Smooth muscle cell (in vitro differentiated cells): ENCODE results near the gene ITPR1. TPM values are rescaled to one million over a fixed set of nuclear protein-coding genes. Genes with fewer than 3 reads are reported as not detected.

Source experiments
- DNase-seq: peaks from one replicate; lab custom pipeline; 2025; ENCODE audit not compliant: unreplicated experiment; lab: John Stamatoyannopoulos, UW
- H2AFZ ChIP-seq: fragments of 200-600 bp; sonication (generic); 2 replicates; pipeline ENCODE4 v1.6.0; 2016; ENCODE audit warnings: antibody characterized with exemption, low read depth, mild to moderate bottlenecking
- H3F3A ChIP-seq: fragments of 200-600 bp; sonication (generic); 2 replicates; pipeline ENCODE4 v1.6.0; 2017; ENCODE audit warnings: antibody characterized with exemption, low read depth
- H3K27ac ChIP-seq: fragments of 200-600 bp; sonication (generic); 2 replicates; pipeline ENCODE4 v1.5.1; 2016; ENCODE audit warnings: low read depth, mild to moderate bottlenecking
- H3K27me3 ChIP-seq: fragments of 200-600 bp; sonication (generic); 2 replicates; pipeline ENCODE4 v1.6.1; 2016; ENCODE audit warnings: low read depth, mild to moderate bottlenecking
- H3K36me3 ChIP-seq: fragments of 200-600 bp; sonication (generic); 2 replicates; pipeline ENCODE4 v1.5.1; 2016; ENCODE audit warnings: low read depth
- H3K4me1 ChIP-seq: fragments of 200-600 bp; sonication (generic); 2 replicates; pipeline ENCODE4 v1.5.1; 2016; ENCODE audit warnings: low read depth
- H3K4me2 ChIP-seq: fragments of 200-600 bp; sonication (generic); 2 replicates; pipeline ENCODE4 v1.6.0; 2016; ENCODE audit warnings: mild to moderate bottlenecking
- H3K4me3 ChIP-seq: fragments of 200-600 bp; sonication (generic); 2 replicates; pipeline ENCODE4 v1.5.1; 2016; ENCODE audit warnings: mild to moderate bottlenecking
- H3K79me2 ChIP-seq: fragments of 200-600 bp; sonication (generic); 2 replicates; pipeline ENCODE4 v1.6.0; 2016; ENCODE audit warnings: low read depth, mild to moderate bottlenecking
- H3K9ac ChIP-seq: fragments of 200-600 bp; sonication (generic); 2 replicates; pipeline ENCODE4 v1.6.0; 2016; ENCODE audit warnings: low read depth
- H3K9me3 ChIP-seq: fragments of 200-600 bp; sonication (generic); replicated peaks from 2 replicates; pipeline ENCODE4 v1.5.1; 2016; ENCODE audit warnings: low read depth
- H4K20me1 ChIP-seq: fragments of 200-600 bp; sonication (generic); 2 replicates; pipeline ENCODE4 v1.6.0; 2016; ENCODE audit warnings: low read depth
- CTCF ChIP-seq: fragments of 200-600 bp; sonication (generic); IDR thresholded peaks from 2 replicates; pipeline ENCODE4 v1.5.1; 2017; ENCODE audit warnings: borderline replicate concordance, mild to moderate bottlenecking, antibody characterized with exemption; ENCODE audit not compliant: insufficient read depth, poor library complexity, severe bottlenecking
- WGBS: methylation state at CpG from one replicate; pipeline ENCODE4 v1.1.7; 2016; ENCODE audit warnings: low lambda C conversion rate; 5-methylcytosine and 5-hydroxymethylcytosine counted together
- polyA plus RNA-seq: library from polyadenylated mRNA; unstranded; fragments of >200 nt; fragmentation: Nextera tagmentation; extraction: Ambion mirVana; gene quantifications from 2 replicates; pipeline ENCODE4 v1.2.1, GENCODE V29; 2016
- total RNA-seq: library from RNA; depleted of rRNA; stranded (reverse); fragments of >200 nt; gene quantifications from 2 replicates; pipeline ENCODE4 v1.2.3, GENCODE V29; 2014

Gene ITPR1
- total and polyA plus RNA-seq, 2 experiments from 2014 or later: 16.4 to 28.6 TPM

GRCh38 chr3:4528819-4529600, 35.9 kb downstream of the ITPR1 start:
- WGBS: 85% methylated on average over 5 of the region's 5 CpGs
- no peaks in the 10 kb centered on the region for H3K36me3 ChIP-seq

GRCh38 chr3:4529876-4530588, 36.9 kb downstream of the ITPR1 start:
- DNase-seq: no peak
- WGBS: 82% methylated on average over 7 of the region's 7 CpGs
- Histone ChIP-seq H3K27ac (no peak overlapping the region), H2AFZ (no peak overlapping the region), H3K36me3 (no peaks in the 10 kb centered on the region), H3K9me3 (no peaks in the 10 kb centered on the region), H3F3A (peaks cover 9% of the 10 kb centered on the region), H3K79me2 (no peaks in the 10 kb centered on the region), H3K4me3 (no peak overlapping the region), H3K9ac (no peak overlapping the region), H3K4me2 (no peak overlapping the region), H4K20me1 (no peaks in the 10 kb centered on the region), H3K4me1 (peaks cover 11% of the 10 kb centered on the region), H3K27me3 (no peaks in the 10 kb centered on the region)
- TF ChIP-seq CTCF: no peak

More at GRCh38 chr3:4528819-4529600, 35.9 kb downstream of the ITPR1 start:
- no peaks in the 10 kb centered on the region for H3K27me3 ChIP-seq
- TF ChIP-seq CTCF: no peak
- H3K27ac ChIP-seq: no peak overlapping the region
- peaks cover 10% of the 10 kb centered on the region for H3K4me1 ChIP-seq
- peaks cover 5% of the 10 kb centered on the region for H3F3A ChIP-seq
- H2AFZ ChIP-seq: no peak overlapping the region
- H3K9me3 ChIP-seq: no peaks in the 10 kb centered on the region
- no peak overlapping the region for H3K4me2 ChIP-seq
- no peaks in the 10 kb centered on the region for H3K79me2 ChIP-seq
- no peak overlapping the region for H3K9ac ChIP-seq
- H4K20me1 ChIP-seq: no peaks in the 10 kb centered on the region
- no peak for DNase-seq
- H3K4me3 ChIP-seq: no peak overlapping the region

DNA sequence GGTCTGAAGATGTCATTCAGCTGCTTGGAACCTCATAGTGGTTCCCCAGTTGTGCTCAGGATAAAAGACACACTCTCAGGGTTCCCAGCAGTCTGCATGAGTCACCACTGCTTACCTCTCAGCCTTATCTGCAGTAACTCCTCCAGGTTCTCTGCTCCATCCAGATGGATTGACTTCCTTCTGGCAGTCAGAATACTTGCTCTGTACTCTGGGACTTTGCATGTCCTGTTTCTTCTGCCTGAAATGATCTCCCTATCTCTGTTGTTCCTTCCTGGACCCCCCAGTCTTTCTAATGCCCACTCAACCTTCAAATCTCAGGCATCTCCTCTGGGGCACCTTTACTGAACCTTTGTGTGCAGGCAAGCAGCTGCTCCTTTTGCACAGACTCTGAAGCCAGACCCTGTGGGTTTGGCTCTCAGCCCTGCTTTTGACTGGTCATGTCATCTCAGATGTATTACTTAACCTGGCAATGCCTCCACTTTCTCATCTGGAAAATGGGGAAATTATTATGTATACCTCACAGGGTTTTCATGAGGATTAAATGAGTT, 38.4 kb downstream of the ITPR1 start:
- no peak for DNase-seq
- H3F3A ChIP-seq: peaks cover 10% of the 10 kb centered on the region

More for the DNA sequence above, 38.4 kb downstream of the ITPR1 start:
- no peaks in the 10 kb centered on the region for H3K27me3 ChIP-seq
- H3K36me3 ChIP-seq: no peaks in the 10 kb centered on the region
- H4K20me1 ChIP-seq: no peaks in the 10 kb centered on the region
- H3K9ac ChIP-seq: no peak overlapping the region
- no peak overlapping the region for H2AFZ ChIP-seq
- no peak overlapping the region for H3K4me3 ChIP-seq
- H3K27ac ChIP-seq: no peak overlapping the region
- no peak overlapping the region for H3K4me2 ChIP-seq
- no peaks in the 10 kb centered on the region for H3K79me2 ChIP-seq
- H3K9me3 ChIP-seq: no peaks in the 10 kb centered on the region
- H3K4me1 ChIP-seq: peaks cover 11% of the 10 kb centered on the region
- no peak for TF ChIP-seq CTCF
